BLaER1 treated with 17β-estradiol and CSF1 and Interleukin-3, amounts not matched to agents 10 nM and 100 nM (cell line): Measurements from ENCODE around the gene OBP2B.
"Not testable (repeated sequence)": the region's sequence is repeated elsewhere in the genome, so short reads cannot be mapped to it uniquely, and the experiment has no call there.

Source experiments
- H3K27ac ChIP-seq, 11 experiments: shearing (Covaris generic); formaldehyde crosslinking; 2 replicates each; pipeline ENCODE4 v1.8.1; 2022
- H3K27me3 ChIP-seq, 11 experiments: shearing (Covaris generic); formaldehyde crosslinking; 2 replicates each; pipeline ENCODE4 v1.8.1; 2022
- H3K36me3 ChIP-seq, 11 experiments: shearing (Covaris generic); formaldehyde crosslinking; 2 replicates each; pipeline ENCODE4 v1.8.1; 2022
- H3K4me1 ChIP-seq, 10 experiments: shearing (Covaris generic); formaldehyde crosslinking; 2 replicates each; pipeline ENCODE4 v1.8.1; 2022
- H3K4me2 ChIP-seq, 11 experiments: shearing (Covaris generic); formaldehyde crosslinking; 2 replicates each; pipeline ENCODE4 v1.8.1; 2022
- H3K4me3 ChIP-seq, 10 experiments: shearing (Covaris generic); formaldehyde crosslinking; 2 replicates each; pipeline ENCODE4 v1.8.1; 2022
- H3K9ac ChIP-seq, 11 experiments: shearing (Covaris generic); formaldehyde crosslinking; 2 replicates each; pipeline ENCODE4 v1.8.1; 2022
- H3K9me3 ChIP-seq, 11 experiments: shearing (Covaris generic); formaldehyde crosslinking; replicated peaks in 1 of 11; 2 replicates each; pipeline ENCODE4 v1.8.1; 2022
- H4K20me1 ChIP-seq, 11 experiments: shearing (Covaris generic); formaldehyde crosslinking; 2 replicates each; pipeline ENCODE4 v1.8.1; 2022
- Cebpa-rat ChIP-seq, 11 experiments: shearing (Covaris generic); IDR thresholded peaks; 2 replicates each; pipeline ENCODE4 v1.8.1; 2022

The OBP2B gene

GRCh38 chr9:133210609-133211008 lies 1.6 kb upstream of the OBP2B start:
- TF ChIP-seq Cebpa-rat (IDR thresholded peaks at IDR 0.05) = no peak
- H3K4me2 ChIP-seq = no peak overlapping the region
- no peaks in the 10 kb centered on the region for H3K4me1 ChIP-seq
- no peak overlapping the region for H3K4me3 ChIP-seq
- no peaks in the 10 kb centered on the region for H3K27me3 ChIP-seq
- H3K9me3 ChIP-seq = peaks cover 7 to 20% (median 13%) of the 10 kb centered on the region in 11 experiments; a peak in 19 of 22 replicates
- no peak overlapping the region for H3K27ac ChIP-seq
- H4K20me1 ChIP-seq = no peaks in the 10 kb centered on the region
- H3K9ac ChIP-seq = no peak overlapping the region
- H3K36me3 ChIP-seq = no peaks in the 10 kb centered on the region

- no peaks in the 10 kb centered on the region for H4K20me1 ChIP-seq
- H3K4me1 ChIP-seq = no peaks in the 10 kb centered on the region
- H3K27me3 ChIP-seq = no peaks in the 10 kb centered on the region
- H3K4me2 ChIP-seq = no peak overlapping the region
- H3K27ac ChIP-seq = no peak overlapping the region
- TF ChIP-seq Cebpa-rat (IDR thresholded peaks at IDR 0.05) = no peak
- no peaks in the 10 kb centered on the region for H3K36me3 ChIP-seq
- H3K9me3 ChIP-seq = peaks cover 7 to 20% (median 13%) of the 10 kb centered on the region in 11 experiments; a peak in 19 of 22 replicates
- no peak overlapping the region for H3K4me3 ChIP-seq
- H3K9ac ChIP-seq = no peak overlapping the region
Observed at GRCh38 chr9:133210202-133210532, 1.1 kb upstream of the OBP2B start.

GRCh38 chr9:133209327-133210201 lies 514 bp upstream of the OBP2B start:
- H3K36me3 ChIP-seq, H3K27ac ChIP-seq, H3K9ac ChIP-seq, H3K4me3 ChIP-seq, H3K4me2 ChIP-seq, H3K27me3 ChIP-seq, H3K4me1 ChIP-seq, H4K20me1 ChIP-seq: not testable (repeated sequence)
- H3K9me3 ChIP-seq = peaks cover 7 to 17% (median 12%) of the 10 kb centered on the region in 11 experiments; a peak in 18 of 22 replicates

- H3K9ac ChIP-seq, H3K27me3 ChIP-seq, H4K20me1 ChIP-seq, H3K27ac ChIP-seq, H3K36me3 ChIP-seq, H3K4me2 ChIP-seq, H3K4me3 ChIP-seq, H3K4me1 ChIP-seq: not testable (repeated sequence)
- peaks cover 7 to 17% (median 12%) of the 10 kb centered on the region in 11 experiments; a peak in 18 of 22 replicates for H3K9me3 ChIP-seq
Observed at GRCh38 chr9:133208171-133208879, 725 bp downstream of the OBP2B start.

- no peak overlapping the region for H3K4me2 ChIP-seq
- peaks cover 7 to 17% (median 12%) of the 10 kb centered on the region in 11 experiments; a peak in 18 of 22 replicates for H3K9me3 ChIP-seq
- H3K27me3 ChIP-seq = no peaks in the 10 kb centered on the region
- H3K36me3 ChIP-seq = no peaks in the 10 kb centered on the region
- no peak for TF ChIP-seq Cebpa-rat (IDR thresholded peaks at IDR 0.05)
- no peaks in the 10 kb centered on the region for H4K20me1 ChIP-seq
- H3K9ac ChIP-seq = no peak overlapping the region
- no peaks in the 10 kb centered on the region for H3K4me1 ChIP-seq
- no peak overlapping the region for H3K27ac ChIP-seq
- H3K4me3 ChIP-seq = no peak overlapping the region
Observed at GRCh38 chr9:133207540-133208170, 1.4 kb downstream of the OBP2B start.

- Histone ChIP-seq H4K20me1 (no peaks in the 10 kb centered on the region), H3K4me1 (no peaks in the 10 kb centered on the region), H3K27me3 (no peaks in the 10 kb centered on the region), H3K27ac (no peak overlapping the region), H3K9me3 (peaks cover 7 to 17% (median 12%) of the 10 kb centered on the region in 11 experiments; a peak in 18 of 22 replicates), H3K9ac (no peak overlapping the region), H3K36me3 (no peaks in the 10 kb centered on the region), H3K4me2 (no peak overlapping the region), H3K4me3 (no peak overlapping the region)
- TF ChIP-seq Cebpa-rat (IDR thresholded peaks at IDR 0.05) = no peak
Observed at GRCh38 chr9:133207021-133207531, 2.0 kb downstream of the OBP2B start.

- no peak for TF ChIP-seq Cebpa-rat (IDR thresholded peaks at IDR 0.05)
- H3K4me3 ChIP-seq = no peak overlapping the region
- no peaks in the 10 kb centered on the region for H3K27me3 ChIP-seq
- no peak overlapping the region for H3K9ac ChIP-seq
- H3K9me3 ChIP-seq = peaks cover 4 to 9% (median 6%) of the 10 kb centered on the region in 11 experiments; a peak in 18 of 22 replicates
- H4K20me1 ChIP-seq = no peaks in the 10 kb centered on the region
- no peak overlapping the region for H3K4me2 ChIP-seq
- H3K36me3 ChIP-seq = no peaks in the 10 kb centered on the region
- H3K4me1 ChIP-seq = no peaks in the 10 kb centered on the region
- no peak overlapping the region for H3K27ac ChIP-seq
Observed at GRCh38 chr9:133205996-133206931, 2.8 kb downstream of the OBP2B start.

GRCh38 chr9:133205481-133205887 lies 3.6 kb downstream of the OBP2B start:
- H3K4me1 ChIP-seq, H3K4me2 ChIP-seq, H3K9ac ChIP-seq, H3K27ac ChIP-seq, H3K36me3 ChIP-seq, H3K27me3 ChIP-seq, H3K4me3 ChIP-seq, H3K9me3 ChIP-seq, H4K20me1 ChIP-seq: not testable (repeated sequence)

GRCh38 chr9:133204993-133205336 lies 4.1 kb downstream of the OBP2B start:
- Histone ChIP-seq H3K36me3 (no peaks in the 10 kb centered on the region), H3K4me1 (no peaks in the 10 kb centered on the region), H3K4me3 (no peak overlapping the region), H4K20me1 (no peaks in the 10 kb centered on the region; a peak in 1 of 22 replicates), H3K9me3 (no peaks in the 10 kb centered on the region), H3K27me3 (no peaks in the 10 kb centered on the region), H3K9ac (no peak overlapping the region), H3K4me2 (no peak overlapping the region), H3K27ac (no peak overlapping the region)
- no peak for TF ChIP-seq Cebpa-rat (IDR thresholded peaks at IDR 0.05)
